Fibroblast of mammary gland (primary cell): ENCODE measurements around the gene MUL1.

ENCODE experiments used
- DNase-seq: peaks from one replicate; pipeline ENCODE4 v3.0.0-alpha.2; 2010; ENCODE audit warnings: low read depth
- H3K4me3 ChIP-seq: 2 replicates; pipeline ENCODE4 v1.5.1; 2011; ENCODE audit warnings: low read depth, mild to moderate bottlenecking, low read length, moderate library complexity; ENCODE audit not compliant: control insufficient read depth
- TF ChIP-seq, protein P1 (sequence below): conservative IDR thresholded peaks from 2 replicates; pipeline ENCODE4 v1.5.1; 2011; ENCODE audit warnings: low read depth, low read length, inconsistent platforms; ENCODE audit not compliant: control insufficient read depth, insufficient read depth

Gene MUL1

DNA sequence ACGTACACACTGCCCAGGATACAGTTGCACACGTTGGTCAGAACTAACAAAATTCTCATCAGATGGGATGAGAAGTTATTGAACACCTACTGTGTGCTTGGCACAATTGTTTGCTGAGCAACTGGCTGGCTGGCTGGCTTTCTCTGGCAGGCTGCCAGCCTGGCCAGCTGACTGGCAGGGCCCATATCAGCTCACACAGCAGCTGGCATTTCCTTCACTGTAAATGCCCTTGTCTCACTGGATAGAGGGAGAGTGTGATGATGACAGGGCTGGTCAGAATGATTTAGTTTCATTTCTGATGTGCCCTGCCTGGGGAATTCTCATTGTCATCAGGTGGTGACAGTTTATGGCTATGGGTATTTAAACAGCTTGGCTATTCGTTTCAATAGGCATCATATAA, 37.8 kb downstream of the MUL1 start:
- no peak overlapping the region for H3K4me3 ChIP-seq
- no peak for DNase-seq
- TF ChIP-seq, protein P1, sequence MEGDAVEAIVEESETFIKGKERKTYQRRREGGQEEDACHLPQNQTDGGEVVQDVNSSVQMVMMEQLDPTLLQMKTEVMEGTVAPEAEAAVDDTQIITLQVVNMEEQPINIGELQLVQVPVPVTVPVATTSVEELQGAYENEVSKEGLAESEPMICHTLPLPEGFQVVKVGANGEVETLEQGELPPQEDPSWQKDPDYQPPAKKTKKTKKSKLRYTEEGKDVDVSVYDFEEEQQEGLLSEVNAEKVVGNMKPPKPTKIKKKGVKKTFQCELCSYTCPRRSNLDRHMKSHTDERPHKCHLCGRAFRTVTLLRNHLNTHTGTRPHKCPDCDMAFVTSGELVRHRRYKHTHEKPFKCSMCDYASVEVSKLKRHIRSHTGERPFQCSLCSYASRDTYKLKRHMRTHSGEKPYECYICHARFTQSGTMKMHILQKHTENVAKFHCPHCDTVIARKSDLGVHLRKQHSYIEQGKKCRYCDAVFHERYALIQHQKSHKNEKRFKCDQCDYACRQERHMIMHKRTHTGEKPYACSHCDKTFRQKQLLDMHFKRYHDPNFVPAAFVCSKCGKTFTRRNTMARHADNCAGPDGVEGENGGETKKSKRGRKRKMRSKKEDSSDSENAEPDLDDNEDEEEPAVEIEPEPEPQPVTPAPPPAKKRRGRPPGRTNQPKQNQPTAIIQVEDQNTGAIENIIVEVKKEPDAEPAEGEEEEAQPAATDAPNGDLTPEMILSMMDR: no peak

DNA sequence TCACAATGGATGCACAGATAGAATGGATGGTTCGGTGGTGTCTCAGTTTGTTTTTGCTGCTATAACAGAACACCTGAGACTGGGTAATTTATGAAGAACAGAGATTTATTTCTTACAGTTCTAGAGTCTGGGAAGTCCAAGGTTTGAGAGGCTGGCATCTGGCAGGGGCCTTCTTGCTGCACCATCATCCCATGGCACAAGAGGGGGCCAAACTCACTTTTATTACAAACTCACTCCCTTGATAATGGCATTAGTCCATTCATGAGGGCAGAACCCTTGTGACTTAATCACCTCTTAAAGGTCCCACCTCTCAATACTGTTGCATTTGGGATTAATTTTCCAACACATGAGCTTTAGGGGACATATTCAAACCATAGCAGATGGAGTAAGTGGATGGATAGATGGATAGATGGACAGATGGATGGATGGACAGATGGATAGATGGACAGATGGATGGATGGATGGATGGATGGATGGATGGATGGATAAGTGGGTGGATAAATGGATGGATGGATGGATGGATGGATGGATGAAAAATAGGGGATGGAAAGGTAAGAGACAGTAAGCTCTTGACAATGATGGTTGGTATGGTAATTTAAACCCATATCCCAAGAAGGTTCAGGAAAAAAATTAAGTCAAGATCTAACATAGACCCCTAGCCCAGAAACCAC, 38.4 kb downstream of the MUL1 start:
- TF ChIP-seq, protein P1: no peak
- no peak overlapping the region for H3K4me3 ChIP-seq
- DNase-seq: no peak

DNA sequence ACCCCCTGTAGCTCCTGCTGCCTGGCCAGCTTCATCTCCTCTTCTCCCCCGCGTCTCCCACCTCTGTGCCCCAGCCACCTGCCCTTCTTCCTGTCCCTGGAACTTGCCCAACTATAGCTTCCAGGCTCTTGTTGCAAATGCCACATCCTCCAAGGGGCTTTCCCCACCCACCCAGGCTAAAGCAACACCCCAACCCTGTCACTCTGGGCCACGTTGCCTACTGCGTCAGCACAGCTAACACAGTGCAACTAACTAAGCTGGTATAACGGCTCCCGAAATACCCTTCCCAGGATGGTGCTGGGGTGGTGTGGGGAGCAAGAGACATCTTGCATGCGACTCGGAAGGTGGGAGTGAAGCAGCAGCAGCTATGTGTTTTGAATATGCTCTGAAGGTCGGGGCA, 41.7 kb downstream of the MUL1 start:
- TF ChIP-seq, protein P1: no peak
- no peak overlapping the region for H3K4me3 ChIP-seq
- no peak for DNase-seq

DNA sequence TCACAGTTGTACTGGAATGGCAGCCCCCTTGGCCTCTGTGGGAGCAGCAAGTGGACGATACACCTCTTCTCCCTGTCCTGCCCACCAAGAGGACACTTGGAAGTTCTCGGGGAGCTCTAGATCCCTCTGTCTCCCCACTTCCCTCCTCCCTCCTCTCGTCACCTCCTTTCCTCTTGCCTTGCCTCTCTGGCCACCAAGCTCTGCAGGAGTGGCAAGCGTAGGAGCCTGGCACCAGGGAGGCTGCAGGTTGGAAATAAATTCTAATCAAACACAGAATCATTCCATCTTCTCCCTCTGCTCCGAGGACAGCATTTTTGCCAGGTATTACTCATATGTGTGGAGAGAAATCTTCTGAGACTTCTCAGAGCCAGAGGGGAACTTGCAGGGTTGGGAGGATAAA, 42.8 kb downstream of the MUL1 start:
- no peak for DNase-seq
- TF ChIP-seq, protein P1: no peak
- no peak overlapping the region for H3K4me3 ChIP-seq

DNA sequence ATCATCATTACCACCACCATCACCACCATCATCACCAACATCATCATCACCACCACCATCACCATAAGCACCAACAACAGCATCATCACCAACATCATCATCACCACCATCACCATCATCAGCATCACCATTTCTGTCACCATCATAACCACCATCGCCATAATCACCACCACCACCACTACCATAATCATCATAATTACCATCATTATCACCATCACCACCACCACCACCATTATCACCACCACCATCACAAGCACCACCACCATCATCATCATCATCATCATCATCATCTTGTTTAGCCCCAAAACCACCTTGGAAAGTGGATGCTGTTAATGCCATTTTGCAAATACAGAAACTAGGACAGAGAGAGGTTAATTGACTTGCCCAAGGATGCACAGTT, 44.4 kb downstream of the MUL1 start:
- DNase-seq: no peak
- no peak overlapping the region for H3K4me3 ChIP-seq
- TF ChIP-seq, protein P1: no peak

DNA sequence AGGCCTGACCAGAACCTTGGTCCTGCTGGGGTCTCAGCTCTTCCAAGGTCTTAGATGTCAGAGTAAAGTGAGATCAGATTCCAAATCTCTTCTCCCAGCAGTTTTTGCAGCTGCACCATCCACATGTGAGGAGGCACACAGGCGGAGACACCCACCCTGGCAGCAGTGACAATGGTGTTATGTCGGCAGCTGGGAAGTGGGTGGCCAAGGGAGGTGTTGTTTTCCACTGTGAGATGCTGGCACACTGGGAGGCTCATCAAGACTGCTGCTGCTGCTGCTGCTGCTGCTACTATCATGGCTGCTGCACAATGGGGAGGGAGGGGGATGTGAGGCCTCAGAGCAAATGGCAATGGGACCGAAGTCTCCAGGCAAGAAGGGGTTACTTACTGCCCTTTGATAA, 45.6 kb downstream of the MUL1 start:
- no peak overlapping the region for H3K4me3 ChIP-seq
- no peak for DNase-seq
- TF ChIP-seq, protein P1: no peak

DNA sequence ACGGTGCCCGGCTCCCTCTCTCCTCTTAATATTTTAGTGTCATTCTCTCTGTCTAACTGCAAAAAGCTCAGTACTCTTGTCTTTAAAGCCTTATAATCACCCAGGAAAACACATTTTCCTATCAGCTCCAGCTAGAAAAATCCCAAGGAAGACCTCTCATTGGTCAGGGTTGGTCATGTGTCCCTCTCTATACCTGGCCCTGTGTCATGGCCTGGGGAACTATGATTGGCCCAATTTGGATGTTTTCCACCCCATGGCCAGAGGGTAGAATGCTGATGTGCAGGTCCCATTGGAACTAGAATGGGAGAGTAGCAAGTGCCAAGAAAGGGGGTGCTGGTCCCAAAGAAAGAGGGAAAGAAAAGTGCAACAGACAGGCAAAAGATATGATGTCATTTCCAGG, 49.2 kb downstream of the MUL1 start:
- no peak for DNase-seq
- TF ChIP-seq, protein P1: no peak
- no peak overlapping the region for H3K4me3 ChIP-seq
